HepG2 (cell line): ENCODE measurements around the gene PHOSPHO2. TPM values are rescaled to one million over a fixed set of nuclear protein-coding genes. Genes with fewer than 3 reads are reported as not detected.
A peak's percentile ranks its signal among the peaks of the same experiment; 100 is the strongest.

Source experiments
- ATAC-seq: fragments of 200-7000 bp; cut with Tn5 transposase; 3 replicates; pipeline ENCODE4 v1.9.1; 2020; ENCODE audit warnings: mild to moderate bottlenecking, moderate library complexity
- BruUV-seq: library from RNA; stranded (reverse); fragments of 400-500 nt; replicated peaks from 2 replicates; lab custom pipeline; 2021; lab: Mats Ljungman, UMichigan
- CTCF ChIA-PET: fragments of 300-600 bp; formaldehyde crosslinking; extraction: SDS; loops from one replicate; lab custom pipeline; 2021; ENCODE audit warnings: low total read pairs, inconsistent platforms, low intra/inter-chr PET ratio; lab: Yijun Ruan, JAX
- POLR2A ChIA-PET: fragments of 350-600 bp; sonication (Branson Sonifier 250); formaldehyde crosslinking; loops from one replicate; lab custom pipeline; 2020; ENCODE audit warnings: antibody characterized with exemption, inconsistent platforms; lab: Yijun Ruan, JAX
- DNase-seq: peaks from one replicate; pipeline ENCODE4 v3.0.0-alpha.2; 2015; ENCODE audit warnings: low spot score
- FAIRE-seq: peaks from 3 replicates; lab custom pipeline; 2011; peaks lifted over from hg19 to GRCh38; lab: Jason Lieb, UNC
- H2AFZ ChIP-seq: one replicate; pipeline ENCODE4 v1.6.1; 2011; ENCODE audit warnings: low read length, inconsistent platforms
- H3K27ac ChIP-seq: fragments of 300-600 bp; 3 replicates; pipeline ENCODE4 v1.8.0; 2011; ENCODE audit warnings: mixed run types, mild to moderate bottlenecking, mixed read lengths, low read length, inconsistent platforms; ENCODE audit not compliant: insufficient read depth; ENCODE audit errors: extremely low read length
- H3K27me3 ChIP-seq, 2 experiments: fragments of 200-600 bp in 1 of 2; 2 replicates in 1 of 2; 3 replicates in 1 of 2; pipeline versions ENCODE4 v1.6.0 to v1.8.0; 2011; ENCODE audit warnings: low read length in 2 of 2, mild to moderate bottlenecking in 2 of 2, moderate library complexity in 2 of 2, inconsistent platforms in 1 of 2; ENCODE audit not compliant: insufficient read depth in 2 of 2, control insufficient read depth in 1 of 2
- H3K36me3 ChIP-seq, 2 experiments: fragments of 200-600 bp in 1 of 2; replicated peaks in 1 of 2; 2 replicates in 1 of 2; 3 replicates in 1 of 2; pipeline versions ENCODE4 v1.5.1 to v1.8.0; 2011; ENCODE audit warnings: low read length in 2 of 2, inconsistent platforms in 1 of 2; ENCODE audit not compliant: insufficient read depth in 2 of 2, control insufficient read depth in 1 of 2
- H3K4me1 ChIP-seq: 2 replicates; pipeline ENCODE4 v1.5.1; 2012; ENCODE audit warnings: low read length, inconsistent platforms; ENCODE audit not compliant: insufficient read depth
- H3K4me2 ChIP-seq: 2 replicates; pipeline ENCODE4 v1.6.0; 2011; ENCODE audit warnings: low read depth, low read length, inconsistent platforms
- H3K4me3 ChIP-seq, 3 experiments: fragments of 200-600 bp in 1 of 3; sonication (generic), shearing (Covaris generic) in 1 of 3; replicated peaks in 1 of 3; 2 replicates each; pipeline ENCODE4 v1.5.1; 2011 to 2016; ENCODE audit warnings: low read length in 3 of 3, inconsistent platforms in 2 of 3, low read depth in 2 of 3, mild to moderate bottlenecking in 2 of 3, control low read depth in 1 of 3, mixed read lengths in 1 of 3; ENCODE audit not compliant: insufficient read depth in 1 of 3
- H3K79me2 ChIP-seq: one replicate; pipeline ENCODE4 v1.6.1; 2011; ENCODE audit warnings: low read length, inconsistent platforms; ENCODE audit not compliant: insufficient read depth
- H3K9ac ChIP-seq: 2 replicates; pipeline ENCODE4 v1.6.0; 2011; ENCODE audit warnings: mild to moderate bottlenecking, low read depth, low read length, inconsistent platforms; ENCODE audit not compliant: insufficient read depth
- H3K9me3 ChIP-seq: 2 replicates; pipeline ENCODE4 v1.5.1; 2012; ENCODE audit warnings: mild to moderate bottlenecking, low read length
- H4K20me1 ChIP-seq: 2 replicates; pipeline ENCODE4 v1.6.0; 2011; ENCODE audit warnings: inconsistent platforms, mild to moderate bottlenecking, low read length, moderate library complexity; ENCODE audit not compliant: insufficient read depth
- LCORL ChIP-seq, 2 experiments: fragments of 450-650 bp in 1 of 2; sonication (generic) in 1 of 2; formaldehyde crosslinking in 1 of 2; IDR thresholded peaks; 2 replicates each; pipeline versions ENCODE4 v1.5.0 to v1.6.1; 2017 to 2020; ENCODE audit warnings: antibody characterized with exemption in 1 of 2, missing genetic modification reagents in 1 of 2
- MTA1 ChIP-seq: sonication (generic); formaldehyde crosslinking; IDR thresholded peaks from 2 replicates; pipeline ENCODE4 v1.4.0; 2020; ENCODE audit warnings: missing genetic modification reagents, mild to moderate bottlenecking, borderline replicate concordance
- PBX2 ChIP-seq: IDR thresholded peaks from 2 replicates; pipeline ENCODE4 v1.6.1; 2016; ENCODE audit warnings: control low read depth
- REST ChIP-seq, 2 experiments: IDR thresholded peaks; 2 replicates each; pipeline ENCODE4 v1.6.1; 2011 to 2012; ENCODE audit warnings: low read length in 2 of 2, borderline replicate concordance in 1 of 2, low read depth in 1 of 2, mild to moderate bottlenecking in 1 of 2, moderate library complexity in 1 of 2
- ZNF180 ChIP-seq: sonication (generic); formaldehyde crosslinking; IDR thresholded peaks from 2 replicates; pipeline ENCODE4 v1.4.0; 2020; ENCODE audit warnings: low read depth, missing genetic modification reagents, borderline replicate concordance
- WGBS: methylation state at CpG from one replicate; pipeline ENCODE4 v1.1.6; 2017; ENCODE audit warnings: low lambda C conversion rate; 5-methylcytosine and 5-hydroxymethylcytosine counted together
- in situ Hi-C: cut with HindIII; loops from 2 replicates; pipeline ENCODE4 v1.10.0; 2017; ENCODE audit warnings: low pct_unique_long_range_greater_than_20kb; ENCODE audit not compliant: extremely low pct_ligation_motif_present
- intact Hi-C: fragments of 100-400 bp; cut with micrococcal nuclease; formaldehyde crosslinking; loops from one replicate; pipeline ENCODE4 v1.10.0; 2022; ENCODE audit not compliant: unreplicated experiment
- polyA plus RNA-seq, 8 experiments: library from polyadenylated mRNA; depleted of rRNA in 3 of 8; stranded (reverse) in 7 of 8; unstranded in 1 of 8; fragments of >200 nt; fragmentation: Illumina TruSeq in 4 of 8; extraction: Trizol in 4 of 8; gene quantifications; 2 replicates each; pipeline versions ENCODE4 v1.2.1 to v1.2.3, GENCODE V29; 2011 to 2016; ENCODE audit warnings: low read depth in 4 of 8, missing spikeins in 1 of 8, mixed read lengths in 1 of 8; ENCODE audit not compliant: insufficient read depth in 1 of 8
- total RNA-seq, 5 experiments: library from RNA; depleted of rRNA; stranded (reverse); fragments of >200 nt; fragmentation: Illumina TruSeq; extraction: Trizol; gene quantifications; 2 replicates each; pipeline ENCODE4 v1.2.3, GENCODE V29; 2016; ENCODE audit warnings: low read depth in 1 of 5

Gene PHOSPHO2
- total and polyA plus RNA-seq, 2 of the 13 experiments (the other 11 are each of a cell fraction or from before 2014, with no cell fraction given), result 6.1 to 11.4 TPM

GRCh38 chr2:169694113-169694893 is at the start of gene PHOSPHO2, which contains the start of gene CFAP210 (continued):
- TF ChIP-seq REST (IDR thresholded peaks at IDR 0.05; ENCODE audit: borderline replicate concordance in 1 of 2, low read depth in 1 of 2, low read length in 2 of 2), result peak in 1 of 2 experiments; percentile 27; a peak in 1 of 4 replicates
- 0 out of 2 replicates have a peak, but pooled peaks have one; percentile 11 for TF ChIP-seq ZNF180 (CRISPR knock-in tag)
- TF ChIP-seq PBX2 (CRISPR knock-in tag), result no peak

GRCh38 chr2:169647496-169647895 is 46.8 kb upstream of the PHOSPHO2 start:
- Histone ChIP-seq H3K9ac (no peak overlapping the region), H3K4me1 (no peaks in the 10 kb centered on the region), H3K79me2 (no peaks in the 10 kb centered on the region), H3K4me2 (no peak overlapping the region), H3K9me3 (no peaks in the 10 kb centered on the region), H2AFZ (no peak overlapping the region), H3K36me3 (no peaks in the 10 kb centered on the region), H3K27ac (no peak overlapping the region), H3K4me3 (no peak overlapping the region), H4K20me1 (no peaks in the 10 kb centered on the region), H3K27me3 (no peaks in the 10 kb centered on the region)
- CTCF ChIA-PET, result no interaction called here
- TF ChIP-seq MTA1 (CRISPR knock-in tag), result no peak
- TF ChIP-seq LCORL (IDR thresholded peaks at IDR 0.05), result peak; percentile 92
- TF ChIP-seq LCORL (CRISPR knock-in tag; IDR thresholded peaks at IDR 0.05), result no peak
- no peak for DNase-seq
- in situ Hi-C loops (no loop called here), intact Hi-C loops (no loop called here)
- ATAC-seq, result no peak
- WGBS, result 90% methylated on average over 2 of the region's 2 CpGs
- POLR2A ChIA-PET, result no interaction called here
- BruUV-seq, result no TSS peak
- no peak for FAIRE-seq
